K562 (cell line): ENCODE results near the gene KCP. TPM values are rescaled to one million over a fixed set of nuclear protein-coding genes. Genes with fewer than 3 reads are reported as not detected.

Experiments used
- ARID4B ChIP-seq: sonication (generic); formaldehyde crosslinking; IDR thresholded peaks from 2 replicates; pipeline ENCODE4 v1.8.0; 2022; ENCODE audit warnings: mild to moderate bottlenecking, missing genetic modification reagents
- ATF7 ChIP-seq: fragments of 450-650 bp; IDR thresholded peaks from 2 replicates; pipeline ENCODE4 v1.7.1; 2014; ENCODE audit warnings: mild to moderate bottlenecking, moderate library complexity
- CBFA2T2 ChIP-seq: fragments of 450-650 bp; conservative IDR thresholded peaks from 2 replicates; pipeline ENCODE4 v1.6.1; 2017; ENCODE audit warnings: mild to moderate bottlenecking
- E2F3 ChIP-seq: fragments of 250-450 bp; sonication (Bioruptor Pico); IDR thresholded peaks from 2 replicates; pipeline ENCODE4 v1.4.0; 2020; ENCODE audit warnings: mild to moderate bottlenecking
- MYC ChIP-seq, 2 experiments: fragments of 250-450 bp in 1 of 2; sonication (Bioruptor Pico) in 1 of 2; IDR thresholded peaks; 2 replicates each; pipeline versions ENCODE4 v1.5.1 to v1.6.1; 2012 to 2021; ENCODE audit warnings: low read depth in 2 of 2, borderline replicate concordance in 1 of 2, improper control_type of control experiment in 1 of 2, low read length in 1 of 2, mild to moderate bottlenecking in 1 of 2, moderate library complexity in 1 of 2
- POLR2AphosphoS2 ChIP-seq: IDR thresholded peaks from 2 replicates; pipeline ENCODE4 v1.6.1; 2012; ENCODE audit warnings: low read length, improper control_type of control experiment
- PURB ChIP-seq: sonication (generic); formaldehyde crosslinking; IDR thresholded peaks from 2 replicates; pipeline ENCODE4 v1.9.0; 2021; ENCODE audit warnings: low read depth, mild to moderate bottlenecking, missing genetic modification reagents
- SAFB2 ChIP-seq: fragments of 200-400 bp; formaldehyde crosslinking; IDR thresholded peaks from 2 replicates; pipeline ENCODE4 v1.6.1; 2018; ENCODE audit warnings: borderline replicate concordance, low read length, low read depth, moderate library complexity; ENCODE audit not compliant: severe bottlenecking
- THRAP3 ChIP-seq: fragments of 450-650 bp; IDR thresholded peaks from 2 replicates; pipeline ENCODE4 v1.6.1; 2016; ENCODE audit warnings: mild to moderate bottlenecking, inconsistent platforms, borderline replicate concordance
- ZC3H11A ChIP-seq: IDR thresholded peaks from 2 replicates; pipeline ENCODE4 v1.6.1; 2012; ENCODE audit warnings: low read depth, low read length, improper control_type of control experiment
- ZNF699 ChIP-seq: fragments of 250-450 bp; sonication (Bioruptor Pico); IDR thresholded peaks from 2 replicates; pipeline ENCODE4 v1.8.0; 2021; ENCODE audit warnings: mild to moderate bottlenecking, moderate library complexity; ENCODE audit not compliant: insufficient replicate concordance
- polyA plus RNA-seq, 8 experiments: library from polyadenylated mRNA; depleted of rRNA in 4 of 8; stranded (reverse) in 5 of 8; unstranded in 3 of 8; fragments of >200 nt; fragmentation: Nextera tagmentation in 2 of 8; fragmentation: Illumina TruSeq in 1 of 8; extraction: Ambion mirVana in 2 of 8; extraction: Trizol in 1 of 8; gene quantifications; 2 replicates each; pipeline versions ENCODE4 v1.2.1 to v1.2.3, GENCODE V29; 2011 to 2014; ENCODE audit warnings: inconsistent platforms in 1 of 8, missing spikeins in 1 of 8
- total RNA-seq, 7 experiments: library from RNA; depleted of rRNA in 6 of 7; stranded (reverse); fragments of >200 nt in 6 of 7; fragmentation: Illumina TruSeq in 2 of 7; extraction: Trizol in 2 of 7; gene quantifications; 2 replicates each; pipeline versions ENCODE4 v1.2.1 to v1.2.3, GENCODE V29; 2011 to 2021; ENCODE audit warnings: low replicate concordance in 1 of 7
- TF ChIP-seq, protein P1 (sequence below), 3 experiments: fragments of 200-800 bp in 1 of 3; sonication (Bioruptor generic) in 1 of 3; sonication (generic) in 1 of 3; formaldehyde crosslinking in 1 of 3; IDR thresholded peaks; 2 replicates each; pipeline versions ENCODE4 v1.6.1 to v1.8.0; 2016 to 2022; ENCODE audit warnings: mild to moderate bottlenecking in 2 of 3, missing compliant biosample characterization in 2 of 3, missing genetic modification characterization in 2 of 3, missing genetic modification reagents in 1 of 3
- TF ChIP-seq, protein P2 (sequence below): fragments of 250-450 bp; sonication (Bioruptor Pico); IDR thresholded peaks from 2 replicates; pipeline ENCODE4 v1.4.0; 2020; ENCODE audit warnings: mild to moderate bottlenecking, moderate library complexity
- TF ChIP-seq, protein P3 (sequence below): fragments of 200-800 bp; sonication (Bioruptor generic); IDR thresholded peaks from 2 replicates; pipeline ENCODE4 v1.6.1; 2016; ENCODE audit warnings: missing genetic modification characterization, missing compliant biosample characterization

Gene KCP
- total and polyA plus RNA-seq, 9 of the 15 experiments (the other 6 are each of a cell fraction or from before 2014, with no cell fraction given) = 0.06 to 0.17 (median 0.12) TPM; not detected in 3

- TF ChIP-seq, protein P1, sequence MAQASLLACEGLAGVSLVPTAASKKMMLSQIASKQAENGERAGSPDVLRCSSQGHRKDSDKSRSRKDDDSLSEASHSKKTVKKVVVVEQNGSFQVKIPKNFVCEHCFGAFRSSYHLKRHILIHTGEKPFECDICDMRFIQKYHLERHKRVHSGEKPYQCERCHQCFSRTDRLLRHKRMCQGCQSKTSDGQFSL (CRISPR knock-in tag; IDR thresholded peaks at IDR 0.05) = no peak
- TF ChIP-seq, protein P1 (tag; IDR thresholded peaks at IDR 0.05) = no peak
- TF ChIP-seq CBFA2T2 (no peak), ZNF699 (CRISPR knock-in tag) (no peak), PURB (CRISPR knock-in tag) (no peak), ARID4B (CRISPR knock-in tag) (no peak; the same call in none of the 2 replicates), ZC3H11A (no peak), POLR2AphosphoS2 (no peak), SAFB2 (no peak), THRAP3 (peak; percentile 11; the same call in 1 of the 2 replicates), MYC (IDR thresholded peaks at IDR 0.05; ENCODE audit: low read depth, low read length) (no peak), MYC (CRISPR knock-in tag; IDR thresholded peaks at IDR 0.05; ENCODE audit: borderline replicate concordance, low read depth) (no peak), ATF7 (no peak), E2F3 (no peak)
- TF ChIP-seq, protein P2, sequence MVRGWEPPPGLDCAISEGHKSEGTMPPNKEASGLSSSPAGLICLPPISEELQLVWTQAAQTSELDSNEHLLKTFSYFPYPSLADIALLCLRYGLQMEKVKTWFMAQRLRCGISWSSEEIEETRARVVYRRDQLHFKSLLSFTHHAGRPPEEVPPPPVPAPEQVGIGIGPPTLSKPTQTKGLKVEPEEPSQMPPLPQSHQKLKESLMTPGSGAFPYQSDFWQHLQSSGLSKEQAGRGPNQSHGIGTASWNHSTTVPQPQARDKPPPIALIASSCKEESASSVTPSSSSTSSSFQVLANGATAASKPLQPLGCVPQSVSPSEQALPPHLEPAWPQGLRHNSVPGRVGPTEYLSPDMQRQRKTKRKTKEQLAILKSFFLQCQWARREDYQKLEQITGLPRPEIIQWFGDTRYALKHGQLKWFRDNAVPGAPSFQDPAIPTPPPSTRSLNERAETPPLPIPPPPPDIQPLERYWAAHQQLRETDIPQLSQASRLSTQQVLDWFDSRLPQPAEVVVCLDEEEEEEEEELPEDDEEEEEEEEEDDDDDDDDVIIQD = no peak
- TF ChIP-seq, protein P3, sequence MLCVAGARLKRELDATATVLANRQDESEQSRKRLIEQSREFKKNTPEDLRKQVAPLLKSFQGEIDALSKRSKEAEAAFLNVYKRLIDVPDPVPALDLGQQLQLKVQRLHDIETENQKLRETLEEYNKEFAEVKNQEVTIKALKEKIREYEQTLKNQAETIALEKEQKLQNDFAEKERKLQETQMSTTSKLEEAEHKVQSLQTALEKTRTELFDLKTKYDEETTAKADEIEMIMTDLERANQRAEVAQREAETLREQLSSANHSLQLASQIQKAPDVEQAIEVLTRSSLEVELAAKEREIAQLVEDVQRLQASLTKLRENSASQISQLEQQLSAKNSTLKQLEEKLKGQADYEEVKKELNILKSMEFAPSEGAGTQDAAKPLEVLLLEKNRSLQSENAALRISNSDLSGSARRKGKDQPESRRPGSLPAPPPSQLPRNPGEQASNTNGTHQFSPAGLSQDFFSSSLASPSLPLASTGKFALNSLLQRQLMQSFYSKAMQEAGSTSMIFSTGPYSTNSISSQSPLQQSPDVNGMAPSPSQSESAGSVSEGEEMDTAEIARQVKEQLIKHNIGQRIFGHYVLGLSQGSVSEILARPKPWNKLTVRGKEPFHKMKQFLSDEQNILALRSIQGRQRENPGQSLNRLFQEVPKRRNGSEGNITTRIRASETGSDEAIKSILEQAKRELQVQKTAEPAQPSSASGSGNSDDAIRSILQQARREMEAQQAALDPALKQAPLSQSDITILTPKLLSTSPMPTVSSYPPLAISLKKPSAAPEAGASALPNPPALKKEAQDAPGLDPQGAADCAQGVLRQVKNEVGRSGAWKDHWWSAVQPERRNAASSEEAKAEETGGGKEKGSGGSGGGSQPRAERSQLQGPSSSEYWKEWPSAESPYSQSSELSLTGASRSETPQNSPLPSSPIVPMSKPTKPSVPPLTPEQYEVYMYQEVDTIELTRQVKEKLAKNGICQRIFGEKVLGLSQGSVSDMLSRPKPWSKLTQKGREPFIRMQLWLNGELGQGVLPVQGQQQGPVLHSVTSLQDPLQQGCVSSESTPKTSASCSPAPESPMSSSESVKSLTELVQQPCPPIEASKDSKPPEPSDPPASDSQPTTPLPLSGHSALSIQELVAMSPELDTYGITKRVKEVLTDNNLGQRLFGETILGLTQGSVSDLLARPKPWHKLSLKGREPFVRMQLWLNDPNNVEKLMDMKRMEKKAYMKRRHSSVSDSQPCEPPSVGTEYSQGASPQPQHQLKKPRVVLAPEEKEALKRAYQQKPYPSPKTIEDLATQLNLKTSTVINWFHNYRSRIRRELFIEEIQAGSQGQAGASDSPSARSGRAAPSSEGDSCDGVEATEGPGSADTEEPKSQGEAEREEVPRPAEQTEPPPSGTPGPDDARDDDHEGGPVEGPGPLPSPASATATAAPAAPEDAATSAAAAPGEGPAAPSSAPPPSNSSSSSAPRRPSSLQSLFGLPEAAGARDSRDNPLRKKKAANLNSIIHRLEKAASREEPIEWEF (CRISPR knock-in tag) = no peak
These were observed 48.4 kb downstream of the KCP start (continued) for GRCh38 chr7:128861957-128862570.
